Suppressor macrophage treated with lipopolysaccharide for 4 hours (primary cell): Measurements from ENCODE around the gene SLC29A4.
"Not testable (repeated sequence)": the region's sequence is repeated elsewhere in the genome, so short reads cannot be mapped to it uniquely, and the experiment has no call there.

Experiments
- DNase-seq: peaks from one replicate; pipeline ENCODE4 v3.0.0-alpha.2; 2020

SLC29A4 gene

GRCh38 chr7:5274985-5275431 is 7.7 kb upstream of the SLC29A4 start:
- DNase-seq = not testable (repeated sequence)

GRCh38 chr7:5275510-5275909 is 7.2 kb upstream of the SLC29A4 start:
- DNase-seq = not testable (repeated sequence)

DNA sequence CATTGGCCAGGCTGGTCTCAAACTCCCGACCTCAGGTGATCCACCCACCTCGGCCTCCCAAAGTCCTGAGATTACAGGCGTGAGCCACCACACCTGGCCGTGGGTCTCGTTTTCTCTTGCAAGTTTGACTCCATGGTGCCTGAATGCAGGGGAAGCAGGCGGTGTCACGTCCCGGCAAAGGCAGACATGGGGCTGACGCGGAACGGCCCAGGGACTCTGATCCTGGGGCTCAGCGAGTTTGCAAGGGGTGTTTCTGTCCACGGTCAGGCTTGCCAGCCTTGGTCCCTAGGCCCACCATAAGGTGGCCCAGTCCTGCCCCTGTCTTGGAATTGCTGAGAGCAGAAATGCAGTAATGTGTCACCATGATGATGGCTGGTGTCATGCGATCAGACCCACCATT is 6.6 kb upstream of the SLC29A4 start:
- DNase-seq = not testable (repeated sequence)

DNA sequence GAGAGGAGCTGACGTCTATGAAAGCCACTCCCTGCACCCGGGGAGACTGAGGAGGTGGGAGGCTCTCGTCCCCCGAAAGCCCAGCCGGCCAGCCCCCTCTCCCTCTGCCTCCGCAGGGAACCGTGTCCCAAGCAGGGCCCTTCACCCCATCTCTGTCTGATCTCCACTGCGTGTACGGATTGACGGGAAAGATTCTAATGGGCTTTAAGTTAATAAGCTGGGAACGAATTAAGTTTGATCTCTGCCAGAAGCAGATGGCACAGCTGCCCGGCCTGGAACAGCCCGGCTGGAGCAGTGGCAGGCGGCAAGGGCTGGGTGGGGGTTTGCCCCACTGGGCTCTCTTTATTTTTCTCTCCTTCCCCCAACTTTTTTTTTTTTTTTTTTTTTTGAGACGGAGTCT is 6.1 kb upstream of the SLC29A4 start:
- DNase-seq = no peak

GRCh38 chr7:5278766-5279165 is 4.0 kb upstream of the SLC29A4 start:
- DNase-seq = no peak

GRCh38 chr7:5279734-5280133 is 3.0 kb upstream of the SLC29A4 start:
- DNase-seq = no peak

- not testable (repeated sequence) for DNase-seq
These were observed 894 bp upstream of the SLC29A4 start for GRCh38 chr7:5281598-5282500.

- DNase-seq = no peak
These were observed 919 bp downstream of the SLC29A4 start for GRCh38 chr7:5283421-5284303.

GRCh38 chr7:5284304-5285281 is 1.9 kb downstream of the SLC29A4 start:
- DNase-seq = peak; percentile 34

GRCh38 chr7:5286933-5287332 is 4.2 kb downstream of the SLC29A4 start:
- no peak for DNase-seq

DNA sequence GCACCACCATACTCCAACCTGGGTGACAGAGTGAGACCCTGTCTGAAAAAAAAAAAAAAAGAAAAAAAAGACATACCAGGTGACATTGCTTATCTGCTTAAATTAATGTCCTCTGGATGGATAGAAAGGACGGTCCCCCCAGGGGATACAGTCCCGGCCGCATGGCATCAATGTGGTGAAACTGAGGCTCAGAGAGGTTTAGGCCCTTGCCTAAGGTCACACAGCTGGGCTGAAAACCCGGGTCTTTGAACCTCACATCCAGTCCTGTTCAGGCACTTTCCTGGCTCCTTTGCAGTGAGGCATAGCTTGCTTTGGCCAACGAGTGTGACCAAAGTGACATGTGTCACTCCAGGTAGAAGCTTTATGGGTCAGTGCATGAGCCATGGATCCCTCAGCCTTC is 4.6 kb downstream of the SLC29A4 start:
- not testable (repeated sequence) for DNase-seq

DNA sequence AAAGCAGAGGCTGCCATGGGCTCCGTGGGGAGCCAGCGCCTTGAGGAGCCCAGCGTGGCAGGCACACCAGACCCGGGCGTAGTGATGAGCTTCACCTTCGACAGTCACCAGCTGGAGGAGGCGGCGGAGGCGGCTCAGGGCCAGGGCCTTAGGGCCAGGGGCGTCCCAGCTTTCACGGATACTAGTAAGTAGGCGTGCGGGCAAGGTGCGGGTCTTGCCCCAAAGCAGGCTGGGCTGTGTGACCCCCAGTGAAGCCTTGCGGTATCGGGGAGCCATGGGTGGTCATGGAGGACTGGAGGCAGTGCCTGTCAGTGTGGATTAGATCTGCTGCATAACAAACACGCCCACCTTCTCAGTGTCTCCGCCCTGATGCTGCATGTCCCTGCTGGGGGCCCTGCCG is 5.1 kb downstream of the SLC29A4 start:
- no peak for DNase-seq

GRCh38 chr7:5288560-5288959 is 5.8 kb downstream of the SLC29A4 start:
- DNase-seq = not testable (repeated sequence)

- DNase-seq = no peak
These were observed 6.6 kb downstream of the SLC29A4 start for GRCh38 chr7:5289355-5289754.

GRCh38 chr7:5291301-5291700 is 8.6 kb downstream of the SLC29A4 start:
- DNase-seq = no peak

DNA sequence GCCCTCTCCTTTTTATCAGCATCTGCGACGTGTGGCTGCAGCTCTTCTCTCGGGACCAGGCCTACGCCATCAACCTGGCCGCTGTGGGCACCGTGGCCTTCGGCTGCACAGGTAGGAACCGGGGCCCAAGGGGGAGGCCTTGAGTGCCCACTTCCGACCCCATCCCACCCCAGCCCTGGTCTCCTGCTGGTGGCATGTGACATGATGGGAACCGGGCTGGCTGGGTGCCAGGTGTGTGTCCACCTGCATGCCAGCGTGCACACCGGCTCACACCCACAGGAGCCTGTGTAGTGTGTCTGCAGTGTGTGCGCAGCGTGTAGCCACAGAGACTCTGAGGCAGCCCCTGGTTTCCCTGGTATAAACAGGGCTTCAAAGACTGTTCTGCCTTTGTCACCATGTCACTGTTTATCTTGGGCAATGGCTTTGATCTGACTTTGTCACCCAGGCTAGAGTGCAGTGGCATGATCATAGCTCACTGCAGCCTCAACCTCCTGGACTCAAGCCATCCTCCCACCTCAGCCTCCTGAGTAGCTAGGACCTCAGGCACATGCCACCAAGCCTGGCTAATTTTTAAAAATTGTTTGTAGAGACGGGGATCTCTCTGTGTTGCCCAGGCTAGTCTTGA is 9.1 kb downstream of the SLC29A4 start:
- not testable (repeated sequence) for DNase-seq

GRCh38 chr7:5294169-5294987 is 11.6 kb downstream of the SLC29A4 start:
- no peak for DNase-seq

DNA sequence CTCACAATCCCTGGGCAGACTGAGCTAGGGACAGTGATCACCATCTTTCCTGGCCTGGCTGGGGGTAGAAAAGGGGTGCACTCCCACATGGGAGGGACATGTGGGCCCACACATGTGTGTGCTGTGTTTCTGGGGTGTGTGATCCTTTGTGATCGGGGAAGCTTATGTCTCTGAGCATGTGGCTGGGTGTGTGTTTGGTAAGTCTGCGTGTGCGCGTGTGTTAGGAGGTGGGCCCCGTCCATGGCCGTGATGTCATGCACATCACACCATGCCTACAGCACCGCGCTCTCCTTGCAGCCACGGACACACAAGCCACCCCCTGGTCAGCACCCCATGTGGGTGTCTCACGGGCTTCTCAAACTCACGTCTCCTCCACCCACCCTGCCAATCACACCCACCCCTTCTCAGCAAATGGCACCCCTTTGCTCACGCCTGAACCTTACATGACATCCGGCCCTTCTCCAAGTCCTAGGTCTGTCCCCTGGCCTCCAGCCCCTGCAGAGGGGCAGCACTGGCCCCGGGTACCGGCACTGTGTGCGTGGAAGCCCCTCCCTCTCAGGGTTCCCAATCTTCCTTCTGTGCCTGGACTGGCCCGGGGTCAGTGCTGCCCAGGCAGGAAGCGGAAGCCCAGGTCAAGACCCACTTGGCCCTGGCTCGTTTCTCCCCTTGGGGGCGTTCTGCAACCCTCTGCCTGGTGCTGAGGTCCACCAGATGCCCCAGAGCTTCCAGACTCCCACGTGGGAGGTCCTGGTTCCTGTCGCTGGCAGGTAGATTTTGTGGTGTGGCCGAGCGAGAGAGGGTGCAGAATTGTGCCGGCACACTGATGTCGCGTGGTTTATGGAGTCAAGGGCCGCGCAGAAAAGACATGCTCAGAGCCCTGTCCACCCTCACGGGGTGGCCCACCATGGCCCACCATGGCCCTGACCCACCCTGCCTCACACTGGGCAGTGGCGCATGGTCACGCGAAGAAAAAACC is 12.6 kb downstream of the SLC29A4 start:
- DNase-seq = no peak

- no peak for DNase-seq
These were observed 13.4 kb downstream of the SLC29A4 start for GRCh38 chr7:5296015-5296610.
